Thyroid gland (tissue), 4 donors: ENCODE measurements around the gene SPOP.

ENCODE experiments used
- CTCF ChIP-seq, 6 experiments: fragments of 200-600 bp in 3 of 6; fragments of 450-650 bp in 3 of 6; sonication (generic) in 3 of 6; IDR thresholded peaks; one replicate each; pipeline ENCODE4 v1.5.1; 2016 to 2019; ENCODE audit warnings: antibody characterized with exemption in 6 of 6, mild to moderate bottlenecking in 2 of 6, inconsistent platforms in 1 of 6, moderate library complexity in 1 of 6
- POLR2A ChIP-seq, 2 donors: fragments of 450-650 bp; IDR thresholded peaks; one replicate each; pipeline ENCODE4 v1.6.1; 2017; ENCODE audit warnings: antibody characterized with exemption in 2 of 2, mild to moderate bottlenecking in 2 of 2, moderate library complexity in 1 of 2

DNA sequence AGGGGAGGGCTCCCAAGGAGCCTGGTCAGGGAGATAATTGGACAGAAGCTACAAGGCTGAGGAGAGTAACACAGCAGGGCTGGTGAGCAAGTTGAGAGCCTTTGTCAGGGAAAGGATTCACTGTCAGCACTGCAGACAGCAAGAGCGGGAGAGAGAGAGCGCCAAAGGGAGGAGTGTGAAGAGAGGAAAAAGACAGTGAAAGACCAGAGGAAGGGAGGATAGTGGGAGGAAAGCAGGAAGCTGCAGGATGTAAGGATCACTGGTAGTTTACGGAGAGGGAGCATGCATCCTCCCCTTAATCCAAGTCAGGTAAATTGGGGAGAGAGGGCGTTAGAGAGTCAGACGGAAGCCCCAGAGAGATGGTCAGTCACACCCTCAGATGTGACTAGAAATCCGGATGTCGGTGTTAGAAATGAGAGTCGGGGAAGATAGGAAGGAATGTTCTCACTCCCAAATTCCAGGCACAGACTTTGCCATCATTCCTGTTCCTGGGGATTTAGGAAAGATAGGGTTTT is 13.8 kb upstream of the SPOP start:
- TF ChIP-seq POLR2A (IDR thresholded peaks at IDR 0.05) (no peak), CTCF (IDR thresholded peaks at IDR 0.05) (no peak)
